OCI-LY7 (cell line): Measurements from ENCODE around the gene ST6GALNAC2.

ENCODE experiments used
- CTCF ChIP-seq: fragments of 200-600 bp; sonication (generic); conservative IDR thresholded peaks from 2 replicates; pipeline ENCODE4 v1.5.1; 2014; ENCODE audit warnings: mild to moderate bottlenecking, antibody characterized with exemption, low read length, moderate library complexity, mixed read lengths
- EZH2phosphoT487 ChIP-seq: fragments of 200-600 bp; sonication (generic); IDR thresholded peaks from 2 replicates; pipeline ENCODE4 v1.6.1; 2018; ENCODE audit warnings: low read depth, borderline replicate concordance, mild to moderate bottlenecking, mixed run types, antibody characterized with exemption, low read length, moderate library complexity, mixed read lengths

- no peak for TF ChIP-seq CTCF
- no peak for TF ChIP-seq EZH2phosphoT487
Measured at GRCh38 chr17:76577876-76578275, 7.8 kb downstream of the ST6GALNAC2 start.
